ENCODE data around the gene CPSF4L. TPM values are rescaled to one million over a fixed set of nuclear protein-coding genes. Genes with fewer than 3 reads are reported as not detected.

The CPSF4L gene
- total and polyA plus RNA-seq, 2 of the 13 experiments (the other 11 are each of a cell fraction or from before 2014, with no cell fraction given), result 0.73 to 1.6 TPM

DNA sequence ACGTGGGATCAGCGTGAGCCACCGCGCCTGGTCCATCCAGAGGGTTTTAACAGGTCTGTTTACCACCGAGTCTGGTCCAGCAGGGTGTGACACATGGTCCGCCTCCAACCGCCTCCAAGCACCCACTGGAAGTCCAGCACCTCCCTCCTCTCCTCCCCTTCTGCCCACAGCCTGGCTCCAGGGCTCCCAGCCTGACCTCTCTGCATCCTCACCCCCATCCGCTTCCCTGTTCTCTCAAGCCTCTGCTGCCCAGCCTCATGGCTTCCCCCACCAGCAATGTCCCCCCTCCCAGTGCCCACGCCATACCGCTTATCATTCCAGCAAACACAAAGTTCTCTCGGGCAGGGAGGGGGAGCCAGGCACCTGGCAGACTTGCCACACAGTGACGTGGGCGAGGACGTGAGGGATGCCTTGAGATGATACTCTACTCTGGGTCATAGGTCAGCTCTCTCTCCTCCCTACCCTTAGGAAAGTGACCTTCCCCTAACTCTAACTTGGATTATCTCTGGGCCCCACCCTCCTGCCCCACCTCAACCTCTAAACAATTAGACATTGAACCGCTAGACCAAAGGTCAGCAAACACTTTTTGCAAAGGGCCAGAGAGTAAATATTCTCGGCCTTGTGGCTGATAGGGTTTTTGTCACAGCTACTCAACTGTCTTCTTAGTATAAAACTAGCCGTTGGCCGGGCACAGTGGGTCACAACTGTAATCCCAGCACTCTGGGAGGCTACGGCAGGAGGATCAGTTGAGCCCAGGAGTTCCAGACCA, 27.0 kb upstream of the CPSF4L start (continued):
- no peak for TF ChIP-seq ZNF672 (CRISPR knock-in tag; IDR thresholded peaks at IDR 0.05)
- peak; percentile 95 for TF ChIP-seq ZBTB7B (CRISPR knock-in tag; IDR thresholded peaks at IDR 0.05)
- no peak for TF ChIP-seq ZNF253 (CRISPR knock-in tag; IDR thresholded peaks at IDR 0.05; ENCODE audit: borderline replicate concordance)
- TF ChIP-seq KDM5B (CRISPR knock-in tag; IDR thresholded peaks at IDR 0.05; ENCODE audit: borderline replicate concordance), result peak; percentile 76; the same call in 1 of the 2 replicates
- no peak for TF ChIP-seq PCBP2 (optimal IDR thresholded peaks at IDR 0.05; ENCODE audit: low read depth, low read length, poor library complexity, severe bottlenecking)
- TF ChIP-seq, protein P1, sequence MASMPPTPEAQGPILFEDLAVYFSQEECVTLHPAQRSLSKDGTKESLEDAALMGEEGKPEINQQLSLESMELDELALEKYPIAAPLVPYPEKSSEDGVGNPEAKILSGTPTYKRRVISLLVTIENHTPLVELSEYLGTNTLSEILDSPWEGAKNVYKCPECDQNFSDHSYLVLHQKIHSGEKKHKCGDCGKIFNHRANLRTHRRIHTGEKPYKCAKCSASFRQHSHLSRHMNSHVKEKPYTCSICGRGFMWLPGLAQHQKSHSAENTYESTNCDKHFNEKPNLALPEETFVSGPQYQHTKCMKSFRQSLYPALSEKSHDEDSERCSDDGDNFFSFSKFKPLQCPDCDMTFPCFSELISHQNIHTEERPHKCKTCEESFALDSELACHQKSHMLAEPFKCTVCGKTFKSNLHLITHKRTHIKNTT (CRISPR knock-in tag; IDR thresholded peaks at IDR 0.05), result no peak
- TF ChIP-seq, protein P2, sequence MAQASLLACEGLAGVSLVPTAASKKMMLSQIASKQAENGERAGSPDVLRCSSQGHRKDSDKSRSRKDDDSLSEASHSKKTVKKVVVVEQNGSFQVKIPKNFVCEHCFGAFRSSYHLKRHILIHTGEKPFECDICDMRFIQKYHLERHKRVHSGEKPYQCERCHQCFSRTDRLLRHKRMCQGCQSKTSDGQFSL (CRISPR knock-in tag; IDR thresholded peaks at IDR 0.05), result peak; percentile 44
- no peak for TF ChIP-seq ZNF160 (CRISPR knock-in tag; IDR thresholded peaks at IDR 0.05)
- TF ChIP-seq, protein P3, sequence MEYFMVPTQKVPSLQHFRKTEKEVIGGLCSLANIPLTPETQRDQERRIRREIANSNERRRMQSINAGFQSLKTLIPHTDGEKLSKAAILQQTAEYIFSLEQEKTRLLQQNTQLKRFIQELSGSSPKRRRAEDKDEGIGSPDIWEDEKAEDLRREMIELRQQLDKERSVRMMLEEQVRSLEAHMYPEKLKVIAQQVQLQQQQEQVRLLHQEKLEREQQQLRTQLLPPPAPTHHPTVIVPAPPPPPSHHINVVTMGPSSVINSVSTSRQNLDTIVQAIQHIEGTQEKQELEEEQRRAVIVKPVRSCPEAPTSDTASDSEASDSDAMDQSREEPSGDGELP (IDR thresholded peaks at IDR 0.05; ENCODE audit: borderline replicate concordance, low read depth), result peak; percentile 39; the same call in 1 of the 2 replicates
- TF ChIP-seq ZNF33B (CRISPR knock-in tag; IDR thresholded peaks at IDR 0.05), result no peak; the same call in 1 of the 2 replicates
- TF ChIP-seq, protein P4, sequence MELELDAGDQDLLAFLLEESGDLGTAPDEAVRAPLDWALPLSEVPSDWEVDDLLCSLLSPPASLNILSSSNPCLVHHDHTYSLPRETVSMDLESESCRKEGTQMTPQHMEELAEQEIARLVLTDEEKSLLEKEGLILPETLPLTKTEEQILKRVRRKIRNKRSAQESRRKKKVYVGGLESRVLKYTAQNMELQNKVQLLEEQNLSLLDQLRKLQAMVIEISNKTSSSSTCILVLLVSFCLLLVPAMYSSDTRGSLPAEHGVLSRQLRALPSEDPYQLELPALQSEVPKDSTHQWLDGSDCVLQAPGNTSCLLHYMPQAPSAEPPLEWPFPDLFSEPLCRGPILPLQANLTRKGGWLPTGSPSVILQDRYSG (CRISPR knock-in tag; IDR thresholded peaks at IDR 0.05), result no peak
- peak; percentile 99 for TF ChIP-seq NR2F2 (IDR thresholded peaks at IDR 0.05; ENCODE audit: borderline replicate concordance, low read depth)
- no peak for TF ChIP-seq RBFOX2 (IDR thresholded peaks at IDR 0.05; ENCODE audit: low read depth, low read length)
- TF ChIP-seq SNAI1 (CRISPR knock-in tag; IDR thresholded peaks at IDR 0.05; ENCODE audit: borderline replicate concordance), result no peak
- TF ChIP-seq ZNF12 (CRISPR knock-in tag; IDR thresholded peaks at IDR 0.05), result peak; percentile 85
- TF ChIP-seq ZNF558 (CRISPR knock-in tag; IDR thresholded peaks at IDR 0.05; ENCODE audit: borderline replicate concordance), result no peak
- TF ChIP-seq, protein P5, sequence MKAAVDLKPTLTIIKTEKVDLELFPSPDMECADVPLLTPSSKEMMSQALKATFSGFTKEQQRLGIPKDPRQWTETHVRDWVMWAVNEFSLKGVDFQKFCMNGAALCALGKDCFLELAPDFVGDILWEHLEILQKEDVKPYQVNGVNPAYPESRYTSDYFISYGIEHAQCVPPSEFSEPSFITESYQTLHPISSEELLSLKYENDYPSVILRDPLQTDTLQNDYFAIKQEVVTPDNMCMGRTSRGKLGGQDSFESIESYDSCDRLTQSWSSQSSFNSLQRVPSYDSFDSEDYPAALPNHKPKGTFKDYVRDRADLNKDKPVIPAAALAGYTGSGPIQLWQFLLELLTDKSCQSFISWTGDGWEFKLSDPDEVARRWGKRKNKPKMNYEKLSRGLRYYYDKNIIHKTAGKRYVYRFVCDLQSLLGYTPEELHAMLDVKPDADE (CRISPR knock-in tag; IDR thresholded peaks at IDR 0.05), result no peak
- TF ChIP-seq NCOA2 (CRISPR knock-in tag; IDR thresholded peaks at IDR 0.05), result peak; percentile 93
- TF ChIP-seq MEIS2 (CRISPR knock-in tag; IDR thresholded peaks at IDR 0.05), result peak; percentile 81; the same call in 1 of the 2 replicates
- TF ChIP-seq ZNF33A (CRISPR knock-in tag; IDR thresholded peaks at IDR 0.05; ENCODE audit: borderline replicate concordance), result no peak
- TF ChIP-seq, protein P6, sequence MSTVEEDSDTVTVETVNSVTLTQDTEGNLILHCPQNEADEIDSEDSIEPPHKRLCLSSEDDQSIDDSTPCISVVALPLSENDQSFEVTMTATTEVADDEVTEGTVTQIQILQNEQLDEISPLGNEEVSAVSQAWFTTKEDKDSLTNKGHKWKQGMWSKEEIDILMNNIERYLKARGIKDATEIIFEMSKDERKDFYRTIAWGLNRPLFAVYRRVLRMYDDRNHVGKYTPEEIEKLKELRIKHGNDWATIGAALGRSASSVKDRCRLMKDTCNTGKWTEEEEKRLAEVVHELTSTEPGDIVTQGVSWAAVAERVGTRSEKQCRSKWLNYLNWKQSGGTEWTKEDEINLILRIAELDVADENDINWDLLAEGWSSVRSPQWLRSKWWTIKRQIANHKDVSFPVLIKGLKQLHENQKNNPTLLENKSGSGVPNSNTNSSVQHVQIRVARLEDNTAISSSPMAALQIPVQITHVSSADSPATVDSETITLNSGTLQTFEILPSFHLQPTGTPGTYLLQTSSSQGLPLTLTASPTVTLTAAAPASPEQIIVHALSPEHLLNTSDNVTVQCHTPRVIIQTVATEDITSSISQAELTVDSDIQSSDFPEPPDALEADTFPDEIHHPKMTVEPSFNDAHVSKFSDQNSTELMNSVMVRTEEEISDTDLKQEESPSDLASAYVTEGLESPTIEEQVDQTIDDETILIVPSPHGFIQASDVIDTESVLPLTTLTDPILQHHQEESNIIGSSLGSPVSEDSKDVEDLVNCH (CRISPR knock-in tag; IDR thresholded peaks at IDR 0.05), result no peak
- TF ChIP-seq CBX1 (IDR thresholded peaks at IDR 0.05; ENCODE audit: low read depth), result peak; percentile 44
- TF ChIP-seq MLLT10 (CRISPR knock-in tag; IDR thresholded peaks at IDR 0.05), result no peak

Measured in HepG2 (cell line).